NCI-H128 (cell line): ENCODE data around the gene FXR2.

Experiments
- DNase-seq: peaks from one replicate; lab custom pipeline; 2025; ENCODE audit not compliant: unreplicated experiment; lab: John Stamatoyannopoulos, UW

FXR2 gene

GRCh38 chr17:7552621-7553051, 62.1 kb downstream of the FXR2 start:
- DNase-seq = no peak

GRCh38 chr17:7551396-7551795, 63.3 kb downstream of the FXR2 start:
- DNase-seq = no peak

GRCh38 chr17:7550344-7550743, 64.4 kb downstream of the FXR2 start:
- no peak for DNase-seq

- DNase-seq = no peak
Observed at GRCh38 chr17:7549401-7550055, 65.2 kb downstream of the FXR2 start.

- no peak for DNase-seq
Observed at GRCh38 chr17:7548585-7549400, 65.9 kb downstream of the FXR2 start, which contains the start of gene TNFSF12. TNFSF12 (plus strand) TSS chr17:7549058; CDS start chr17:7549154, 96 bp downstream.

- no peak for DNase-seq
Observed at GRCh38 chr17:7544911-7545310, 69.8 kb downstream of the FXR2 start.
